IMR-90 (cell line): ENCODE data around the gene MDFIC2.

ENCODE experiments used
- BHLHE40 ChIP-seq: fragments of 150-350 bp; IDR thresholded peaks from 2 replicates; pipeline ENCODE4 v1.6.1; 2016; ENCODE audit warnings: mild to moderate bottlenecking, low read depth, low read length
- POLR2A ChIP-seq: IDR thresholded peaks from 2 replicates; pipeline ENCODE4 v1.6.1; 2012; ENCODE audit warnings: mild to moderate bottlenecking, low read depth, low read length
- TF ChIP-seq, protein P1 (sequence below): conservative IDR thresholded peaks from 2 replicates; pipeline ENCODE4 v1.5.1; 2012; ENCODE audit warnings: mild to moderate bottlenecking, low read depth, low read length, improper control_type of control experiment

- TF ChIP-seq POLR2A = no peak
- TF ChIP-seq, protein P1, sequence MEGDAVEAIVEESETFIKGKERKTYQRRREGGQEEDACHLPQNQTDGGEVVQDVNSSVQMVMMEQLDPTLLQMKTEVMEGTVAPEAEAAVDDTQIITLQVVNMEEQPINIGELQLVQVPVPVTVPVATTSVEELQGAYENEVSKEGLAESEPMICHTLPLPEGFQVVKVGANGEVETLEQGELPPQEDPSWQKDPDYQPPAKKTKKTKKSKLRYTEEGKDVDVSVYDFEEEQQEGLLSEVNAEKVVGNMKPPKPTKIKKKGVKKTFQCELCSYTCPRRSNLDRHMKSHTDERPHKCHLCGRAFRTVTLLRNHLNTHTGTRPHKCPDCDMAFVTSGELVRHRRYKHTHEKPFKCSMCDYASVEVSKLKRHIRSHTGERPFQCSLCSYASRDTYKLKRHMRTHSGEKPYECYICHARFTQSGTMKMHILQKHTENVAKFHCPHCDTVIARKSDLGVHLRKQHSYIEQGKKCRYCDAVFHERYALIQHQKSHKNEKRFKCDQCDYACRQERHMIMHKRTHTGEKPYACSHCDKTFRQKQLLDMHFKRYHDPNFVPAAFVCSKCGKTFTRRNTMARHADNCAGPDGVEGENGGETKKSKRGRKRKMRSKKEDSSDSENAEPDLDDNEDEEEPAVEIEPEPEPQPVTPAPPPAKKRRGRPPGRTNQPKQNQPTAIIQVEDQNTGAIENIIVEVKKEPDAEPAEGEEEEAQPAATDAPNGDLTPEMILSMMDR = no peak
- TF ChIP-seq BHLHE40 = no peak
These were observed 62.8 kb downstream of the MDFIC2 start for GRCh38 chr3:70249509-70250160.
